CD4-positive, alpha-beta T cell treated with Interleukin-4 for 1 hour (primary cell): Measurements from ENCODE around the gene HPGD.

Experiments used
- DNase-seq, 2 donors: peaks; one replicate each; pipeline ENCODE4 v3.0.0-alpha.2; 2020 to 2022

The HPGD gene

DNA sequence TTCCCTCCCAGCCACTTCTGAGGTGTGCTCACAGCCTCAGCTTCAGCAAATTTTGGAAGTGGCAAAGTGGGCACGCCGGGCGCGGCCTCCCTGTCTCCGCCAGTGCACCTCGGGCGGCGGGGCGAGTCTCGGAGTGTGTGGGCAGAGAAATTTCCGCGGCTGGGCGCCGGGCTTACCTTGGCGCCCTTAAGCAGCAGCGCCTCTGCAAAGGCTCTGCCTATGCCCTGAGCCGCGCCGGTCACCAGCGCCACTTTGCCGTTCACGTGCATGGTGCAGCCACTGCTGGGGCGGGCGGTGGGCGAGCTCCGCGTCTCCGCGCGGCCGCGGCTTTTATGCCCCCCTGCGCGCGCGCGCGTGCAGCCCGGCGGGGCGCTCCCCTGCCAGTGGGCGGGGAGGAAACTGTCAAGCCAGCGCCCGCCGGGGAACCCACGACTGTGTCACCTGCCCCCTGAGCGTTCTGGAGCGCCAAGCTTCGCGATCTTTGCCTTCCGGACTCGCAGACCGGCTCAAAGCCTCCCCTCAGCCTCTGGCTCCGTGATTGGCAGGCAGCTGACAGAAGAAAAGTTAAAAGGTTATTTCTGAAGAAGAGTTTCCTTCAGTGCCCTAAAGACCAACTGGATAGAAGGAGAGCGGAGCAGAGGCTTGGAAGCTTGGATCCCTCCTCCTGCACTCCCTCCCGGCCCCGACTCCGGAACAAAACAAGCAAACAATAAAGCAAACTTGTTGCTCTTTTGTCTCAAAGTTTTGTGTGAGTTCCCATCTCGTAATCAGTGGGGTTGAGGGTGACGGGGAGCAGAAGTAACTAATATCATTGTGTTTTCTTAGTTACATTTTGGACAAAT is at the start of gene HPGD:
Gene HPGD, minus strand, starts transcription at position 306 of the 842 bp plus-strand sequence. Its CDS starts 37 bp downstream, at position 269.
- DNase-seq: peak; percentile 67 to 79

DNA sequence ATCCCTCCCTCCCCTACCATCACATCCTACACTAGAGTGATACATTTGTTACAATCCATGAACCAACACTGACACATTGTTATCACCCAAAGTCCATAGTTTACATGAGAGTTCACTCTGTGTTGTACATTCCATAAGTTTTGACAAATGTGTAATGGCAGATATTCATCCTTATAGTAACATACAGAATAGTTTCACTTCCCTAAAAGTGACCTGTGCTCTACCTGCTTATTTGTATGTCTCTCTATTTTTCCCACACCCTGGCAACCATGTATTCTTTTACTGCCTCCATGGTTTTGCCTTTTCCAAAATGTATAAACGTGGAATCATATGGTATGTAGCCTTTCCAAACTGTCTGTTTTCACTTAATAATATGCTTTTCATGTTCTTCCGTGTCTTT is 42.2 kb upstream of the HPGD start:
- DNase-seq: no peak

DNA sequence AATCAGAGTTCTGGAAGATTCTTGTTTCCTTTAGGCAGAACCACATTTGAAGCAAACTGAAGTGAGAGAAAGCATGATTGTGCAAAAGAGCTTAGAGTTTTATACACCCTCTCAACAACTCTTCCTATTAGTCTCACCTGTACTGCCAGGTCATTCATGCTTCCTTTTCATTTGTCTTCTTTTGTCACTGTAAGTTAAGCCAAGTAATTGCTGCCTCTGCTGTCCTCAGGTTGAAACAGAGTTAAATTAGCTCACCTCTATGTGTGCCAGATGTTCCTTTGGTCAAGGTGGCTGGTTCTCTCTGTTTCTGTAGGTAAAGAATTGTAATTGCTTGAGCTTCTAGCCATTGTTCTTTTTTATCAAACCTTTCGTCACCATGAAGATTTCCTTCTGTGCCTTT is 41.1 kb upstream of the HPGD start:
- no peak for DNase-seq

- no peak for DNase-seq
These were observed 39.3 kb upstream of the HPGD start for GRCh38 chr4:174561560-174561959.

DNA sequence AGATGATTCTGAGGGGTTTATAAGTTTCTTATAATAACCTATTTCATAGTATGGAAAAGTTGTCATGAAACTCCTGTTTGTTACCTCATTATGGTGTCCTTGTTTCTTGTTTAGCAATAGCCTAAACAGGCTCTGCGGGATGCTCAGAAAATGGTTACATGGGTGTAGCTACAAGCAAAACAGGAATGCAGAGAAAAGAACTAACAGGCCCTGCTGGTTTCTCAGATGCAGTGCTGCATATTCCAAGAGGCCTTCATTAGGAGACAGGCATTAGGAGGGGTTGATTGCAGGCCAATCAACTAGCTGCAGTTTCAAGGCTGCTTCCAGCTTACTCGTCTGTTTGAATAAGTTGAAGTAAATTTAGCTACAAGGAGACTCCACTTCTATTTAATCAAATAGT is 37.6 kb upstream of the HPGD start:
- DNase-seq: no peak

- no peak for DNase-seq
These were observed 33.7 kb upstream of the HPGD start for GRCh38 chr4:174555789-174556630.

GRCh38 chr4:174554231-174554728 is 32.0 kb upstream of the HPGD start:
- DNase-seq: no peak

DNA sequence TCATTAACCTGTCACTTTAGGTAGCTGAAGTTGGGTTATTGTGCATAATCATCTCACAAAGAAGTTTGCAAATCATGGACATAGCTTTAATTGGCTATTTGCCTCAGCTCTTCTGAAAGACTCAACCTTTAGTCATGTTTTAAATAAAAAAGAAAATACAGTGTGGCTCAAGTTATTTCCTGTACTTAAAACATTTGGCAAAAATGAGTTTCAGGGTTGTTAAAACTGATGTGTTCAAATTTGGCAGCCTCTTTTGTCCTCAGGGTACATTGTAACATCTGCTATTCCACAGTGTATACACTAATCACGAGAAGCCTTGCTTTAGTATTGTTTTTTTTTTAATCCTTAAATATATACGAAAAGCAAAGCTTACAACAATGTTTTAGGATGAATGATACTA is 31.5 kb upstream of the HPGD start:
- no peak for DNase-seq

- DNase-seq: no peak
These were observed 30.7 kb upstream of the HPGD start for GRCh38 chr4:174553031-174553430.

DNA sequence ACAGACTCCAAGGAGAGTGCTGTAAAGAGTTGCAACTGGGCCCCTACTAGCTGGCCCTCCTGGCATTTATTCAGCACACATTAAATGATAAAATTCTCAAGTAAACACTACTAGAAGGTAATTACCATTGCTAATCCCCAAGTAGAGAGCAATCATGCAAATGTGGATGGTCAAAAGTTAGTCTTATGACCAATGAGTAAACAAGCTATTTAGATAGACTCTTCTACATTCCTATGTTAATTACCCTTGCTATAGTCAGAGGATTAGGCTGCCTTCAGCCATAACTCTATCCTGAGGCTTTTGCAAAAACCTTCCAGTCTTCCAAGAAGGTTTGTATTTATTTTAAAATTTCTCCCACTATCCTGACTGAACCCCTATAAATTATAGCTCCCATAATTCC is 28.3 kb upstream of the HPGD start:
- DNase-seq: no peak

- no peak for DNase-seq
These were observed 27.4 kb upstream of the HPGD start for GRCh38 chr4:174549721-174550120.

DNA sequence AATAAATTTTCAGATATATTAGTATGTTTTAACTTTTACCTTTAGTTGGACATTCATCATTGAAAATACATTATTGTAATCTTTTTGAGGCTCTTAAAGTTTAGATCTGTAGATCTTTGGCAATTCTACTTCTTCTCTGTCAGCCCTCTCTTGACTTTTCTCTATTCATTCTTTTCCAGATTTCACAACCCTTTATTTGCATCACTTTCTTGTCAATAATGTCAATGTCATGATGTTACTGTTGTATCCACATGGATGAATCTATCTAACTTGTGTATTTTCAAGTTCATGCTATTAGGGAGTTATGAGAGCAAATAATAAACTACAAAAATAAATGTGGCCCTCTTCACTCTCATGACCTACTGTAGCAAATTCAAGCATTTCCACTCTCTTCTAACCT is 23.0 kb upstream of the HPGD start:
- no peak for DNase-seq

- no peak for DNase-seq
These were observed 22.2 kb upstream of the HPGD start for GRCh38 chr4:174544496-174544895.

GRCh38 chr4:174540175-174540574 is 17.9 kb upstream of the HPGD start:
- DNase-seq: no peak

DNA sequence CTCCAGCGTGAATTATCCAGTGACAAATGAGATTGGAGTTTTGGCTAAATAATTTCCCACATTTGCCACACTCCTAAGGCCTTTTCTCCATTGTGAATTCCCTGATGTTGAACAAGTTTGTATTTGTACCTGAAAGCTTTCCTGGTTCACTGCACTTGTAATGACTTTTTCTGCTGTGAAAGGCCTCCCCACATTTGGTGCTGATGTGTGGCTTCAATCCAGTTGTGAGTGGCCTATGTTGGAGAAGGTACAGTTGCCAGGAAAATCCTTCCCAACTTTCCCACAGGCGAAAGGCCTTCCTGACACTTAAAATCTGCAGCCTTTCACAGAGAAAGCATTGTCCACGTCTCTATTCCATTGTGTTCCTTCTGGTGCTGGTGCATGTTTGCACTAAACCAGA is 17.3 kb upstream of the HPGD start:
- no peak for DNase-seq

GRCh38 chr4:174538876-174539250 is 16.6 kb upstream of the HPGD start:
- no peak for DNase-seq

GRCh38 chr4:174538123-174538875 is 16.0 kb upstream of the HPGD start:
- DNase-seq: no peak

GRCh38 chr4:174537634-174538033 is 15.3 kb upstream of the HPGD start:
- no peak for DNase-seq

DNA sequence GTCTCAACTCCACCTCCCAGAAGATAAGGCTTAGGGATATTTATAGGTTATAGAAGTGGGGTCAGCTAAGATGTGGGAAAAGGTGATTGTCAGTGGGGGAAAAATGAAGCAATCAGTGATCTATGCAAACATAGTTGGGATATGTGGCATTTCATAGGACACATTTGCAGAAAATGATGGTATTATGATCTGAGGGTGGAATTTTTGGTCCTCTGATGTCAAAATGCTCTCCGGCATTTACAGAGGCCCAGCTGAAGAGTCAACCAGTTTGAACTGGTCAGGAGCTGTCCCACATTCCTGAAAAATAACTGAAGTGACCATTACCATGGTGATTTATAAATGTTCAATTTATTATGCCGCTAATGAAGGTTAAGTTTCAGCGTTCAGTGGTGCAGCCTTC is 12.2 kb upstream of the HPGD start:
- no peak for DNase-seq

GRCh38 chr4:174532445-174532844 is 10.2 kb upstream of the HPGD start:
- no peak for DNase-seq

DNA sequence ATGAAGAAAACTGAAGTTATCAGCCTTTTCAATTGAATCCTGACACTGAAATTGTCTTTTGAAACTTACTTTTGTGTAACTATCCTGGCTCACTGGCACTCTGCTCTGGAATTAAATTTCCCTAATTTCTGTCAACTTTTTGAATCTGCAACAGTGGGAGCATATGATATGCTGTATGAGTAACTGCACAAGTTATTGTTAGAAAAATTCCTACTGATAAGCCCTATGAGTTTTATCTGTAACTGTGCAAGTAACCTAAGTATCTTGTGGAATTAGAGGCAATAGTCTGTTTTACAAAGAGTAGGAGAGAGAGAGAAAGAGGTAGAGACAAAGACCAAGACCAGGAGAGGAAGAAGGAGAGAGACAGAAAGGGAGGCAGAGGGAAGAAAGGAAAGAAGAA is 9.2 kb upstream of the HPGD start:
- DNase-seq: no peak

- DNase-seq: no peak
These were observed 5.9 kb upstream of the HPGD start for GRCh38 chr4:174528226-174528625.

GRCh38 chr4:174526731-174527130 is 4.4 kb upstream of the HPGD start:
- DNase-seq: no peak
